CMK (cell line): ENCODE results near the gene COG4.
"Not testable (repeated sequence)": the region's sequence is repeated elsewhere in the genome, so short reads cannot be mapped to it uniquely, and the experiment has no call there.

Experiments
- DNase-seq: peaks from one replicate; pipeline ENCODE4 v3.0.0-alpha.2; 2010; ENCODE audit warnings: low read depth

Gene COG4

DNA sequence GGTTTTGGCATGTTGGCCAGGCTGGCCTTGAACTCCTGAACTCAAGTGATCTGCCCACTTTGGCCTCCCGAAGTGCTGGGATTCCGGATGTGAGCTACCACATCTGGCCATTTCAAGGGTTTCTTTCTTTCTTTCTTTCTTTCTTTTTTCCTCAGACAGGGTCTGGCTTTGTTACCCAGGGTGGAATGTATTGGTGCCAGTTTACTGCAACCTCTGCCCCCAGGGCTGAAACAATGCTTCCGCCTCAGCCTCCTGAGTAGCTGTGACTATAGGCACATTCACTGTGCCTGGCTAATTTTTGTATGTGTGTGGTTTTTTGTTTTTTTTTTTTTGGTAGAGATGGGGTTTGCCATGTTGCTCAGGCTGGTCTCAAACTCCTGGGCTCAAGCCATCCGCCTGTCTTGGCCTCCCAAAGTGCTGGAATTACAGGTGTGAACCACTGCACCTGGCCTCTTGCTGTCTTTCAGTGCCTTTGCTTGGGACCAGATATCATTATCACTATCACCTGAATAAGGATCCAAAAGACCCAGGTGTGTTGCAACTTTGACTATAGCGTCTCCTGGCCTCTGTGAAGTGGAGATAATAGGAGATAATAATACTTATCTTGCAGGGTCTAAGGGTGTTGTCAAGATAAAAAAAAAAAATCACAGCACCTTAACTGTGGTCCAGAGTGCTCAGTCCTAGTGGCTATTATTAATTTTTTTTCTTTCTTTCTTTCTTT is 65.7 kb downstream of the COG4 start:
- no peak for DNase-seq

- DNase-seq, result no peak
Observed at GRCh38 chr16:70455910-70456309, 67.4 kb downstream of the COG4 start.

GRCh38 chr16:70454222-70455034 is 68.9 kb downstream of the COG4 start, which contains the start of gene FCSK:
Gene FCSK (plus strand): TSS chr16:70454595. CDS start chr16:70463191, 8,596 bp downstream.
- DNase-seq, result no peak

- DNase-seq, result no peak
Observed at GRCh38 chr16:70453892-70454221, 69.5 kb downstream of the COG4 start.

- no peak for DNase-seq
Observed at GRCh38 chr16:70453117-70453891, 70.0 kb downstream of the COG4 start.

DNA sequence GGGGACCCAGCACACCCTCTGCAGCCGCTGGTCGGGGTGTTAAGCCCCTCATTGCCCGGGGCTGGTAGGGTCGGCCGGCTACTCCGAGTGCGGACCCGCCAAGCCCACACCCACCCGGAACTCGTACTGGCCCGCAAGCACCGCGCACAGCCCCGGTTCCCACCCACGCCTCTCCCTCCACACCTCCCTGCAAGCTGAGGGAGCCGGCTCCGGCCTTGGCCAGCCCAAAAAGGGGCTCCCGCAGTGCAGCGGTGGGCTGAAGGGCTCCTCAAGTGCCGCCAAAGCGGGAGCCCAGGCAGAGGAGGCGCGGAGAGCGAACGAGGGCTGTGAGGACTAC is 72.4 kb downstream of the COG4 start:
- not testable (repeated sequence) for DNase-seq

DNA sequence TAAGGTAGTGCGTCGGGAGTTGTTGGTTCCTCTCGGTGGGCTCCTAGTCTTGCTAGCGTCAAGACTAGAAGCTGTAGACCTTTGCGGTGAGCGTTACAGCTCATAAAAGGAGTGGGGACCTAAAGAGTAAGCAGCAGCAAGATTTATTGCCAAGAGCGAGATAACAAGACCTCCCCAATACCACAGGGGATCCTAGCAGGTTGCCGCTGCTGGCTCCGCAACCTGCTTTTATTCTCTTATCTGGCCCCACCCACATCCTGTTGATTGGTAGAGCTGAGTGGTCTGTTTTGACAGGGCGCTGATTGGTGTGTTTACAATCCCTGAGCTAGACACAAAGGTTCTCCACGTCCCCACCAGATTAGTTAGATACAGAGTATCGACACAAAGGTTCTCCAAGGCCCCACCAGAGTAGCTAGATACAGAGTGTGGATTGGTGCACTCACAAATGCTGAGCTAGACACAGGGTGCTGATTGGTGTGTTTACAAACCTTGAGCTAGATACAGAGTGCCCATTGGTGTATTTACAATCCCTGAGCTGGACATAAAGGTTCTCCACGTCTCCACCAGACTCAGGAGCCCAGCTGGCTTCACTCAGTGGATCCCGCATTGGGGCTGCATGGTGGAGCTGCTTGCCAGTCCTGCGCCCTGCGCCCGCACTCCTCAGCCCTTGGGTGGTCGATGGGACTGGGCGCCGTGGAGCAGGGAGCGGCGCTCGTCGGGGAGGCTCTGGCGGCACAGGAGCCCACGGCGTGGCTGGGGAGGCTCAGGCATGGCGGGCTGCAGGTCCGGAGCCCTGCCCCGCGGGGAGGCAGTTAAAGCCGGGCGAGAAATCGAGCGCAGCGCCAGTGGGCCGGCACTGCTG is 73.0 kb downstream of the COG4 start:
- not testable (repeated sequence) for DNase-seq

- DNase-seq, result no peak
Observed at GRCh38 chr16:70448075-70448474, 75.3 kb downstream of the COG4 start.

- DNase-seq, result no peak
Observed at GRCh38 chr16:70444249-70445063, 78.9 kb downstream of the COG4 start.

GRCh38 chr16:70442344-70442743 is 81.0 kb downstream of the COG4 start:
- DNase-seq, result no peak

DNA sequence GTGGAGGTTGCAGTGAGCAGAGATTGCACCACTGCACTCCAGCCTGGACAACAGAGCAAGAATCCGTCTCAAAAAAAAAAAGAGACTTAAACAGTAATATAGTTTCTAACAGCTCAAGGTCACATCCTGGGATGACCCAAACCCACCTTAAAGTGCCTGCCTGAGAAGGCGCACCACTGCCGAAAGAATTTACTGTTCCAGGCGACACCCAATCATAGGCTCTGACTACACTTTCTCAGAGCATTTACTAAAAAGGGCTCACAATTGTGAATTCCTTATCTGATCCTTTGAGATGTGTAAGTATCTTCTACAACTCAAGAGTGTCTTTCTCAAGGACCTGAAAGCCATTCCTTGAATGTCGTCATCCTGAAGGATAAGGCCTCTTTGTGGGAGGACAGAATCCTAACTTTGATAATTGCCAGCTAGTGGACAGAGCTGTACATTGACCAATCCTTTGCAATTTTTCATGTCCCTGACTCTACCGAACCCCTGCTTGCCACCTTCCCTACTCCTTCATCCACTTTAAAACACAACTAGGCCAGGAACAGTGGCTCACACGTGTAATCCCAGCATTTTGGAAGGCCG is 81.9 kb downstream of the COG4 start:
- DNase-seq, result no peak

- no peak for DNase-seq
Observed at GRCh38 chr16:70440009-70440692, 83.2 kb downstream of the COG4 start.

- DNase-seq, result peak; percentile 86
Observed at GRCh38 chr16:70438969-70439862, 84.1 kb downstream of the COG4 start, which contains the start of gene ST3GAL2. Gene ST3GAL2 (minus strand): TSS chr16:70439100. CDS start chr16:70398530, 40,570 bp downstream.

- no peak for DNase-seq
Observed at GRCh38 chr16:70438585-70438968, 84.8 kb downstream of the COG4 start.

DNA sequence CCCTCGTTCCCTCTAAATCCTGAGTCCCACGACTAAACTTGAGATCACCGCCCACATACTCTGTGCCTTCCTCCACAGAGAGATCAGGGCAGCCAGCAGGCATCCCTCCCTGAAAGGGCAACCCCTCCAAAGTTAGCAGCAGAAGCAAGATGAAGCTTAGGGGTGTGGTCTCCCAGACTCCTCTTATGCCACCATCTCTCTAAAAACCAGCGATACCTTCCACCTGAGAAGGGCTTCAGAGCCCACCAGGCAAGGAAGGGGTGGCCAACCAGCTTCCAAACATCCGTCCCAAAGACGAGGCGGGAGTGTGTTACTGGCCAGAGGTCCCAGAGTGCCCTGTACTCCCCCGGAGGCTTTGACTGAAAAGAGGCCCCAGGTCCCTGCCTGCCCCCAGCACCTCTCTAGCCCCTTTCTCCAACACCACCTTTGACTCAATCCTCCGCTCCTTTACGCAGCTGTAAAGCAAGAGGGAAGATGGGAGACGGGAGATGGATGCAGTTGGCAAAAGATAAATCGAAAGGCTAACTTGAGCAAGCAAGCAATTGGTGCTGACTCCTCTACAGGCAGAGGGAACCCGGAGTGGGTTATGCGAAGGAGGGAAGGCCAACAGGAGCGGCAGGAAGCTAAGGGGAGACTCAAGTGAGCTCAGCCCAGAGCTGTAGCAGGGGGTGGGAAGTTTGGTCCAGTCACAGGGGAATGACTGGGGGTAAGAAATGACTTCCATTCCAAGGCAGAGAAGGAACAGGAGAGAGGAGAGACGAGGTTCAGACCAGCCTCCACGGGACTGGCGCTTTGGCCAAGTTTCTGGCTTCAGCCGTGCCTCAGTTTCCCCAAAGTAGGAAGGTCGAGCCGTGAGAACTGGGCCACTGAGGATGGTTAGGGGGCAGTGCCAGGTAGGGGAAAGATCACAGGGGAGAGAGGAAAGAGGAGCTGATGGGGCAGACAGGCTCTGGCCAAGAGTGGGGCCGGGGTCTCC is 85.5 kb downstream of the COG4 start:
- DNase-seq, result no peak

- no peak for DNase-seq
Observed at GRCh38 chr16:70437017-70437581, 86.3 kb downstream of the COG4 start.
